Vagina (tissue), 2 donors: Measurements from ENCODE around the gene LSM14A. TPM values are rescaled to one million over a fixed set of nuclear protein-coding genes. Genes with fewer than 3 reads are reported as not detected.
"Not testable (repeated sequence)": the region's sequence is repeated elsewhere in the genome, so short reads cannot be mapped to it uniquely, and the experiment has no call there.

Experiments used
- DNase-seq, 2 donors: peaks; one replicate each; pipeline ENCODE4 v3.0.0-alpha.2; 2017; ENCODE audit errors: extremely low spot score in 2 of 2
- H3K27ac ChIP-seq: fragments of 200-600 bp; sonication (generic); one replicate; pipeline ENCODE4 v1.5.1; 2019
- H3K27me3 ChIP-seq: fragments of 200-600 bp; sonication (generic); one replicate; pipeline ENCODE4 v1.5.1; 2019
- H3K36me3 ChIP-seq, 2 donors: fragments of 200-600 bp; sonication (generic); one replicate each; pipeline ENCODE4 v1.5.1; 2017 to 2019
- H3K4me1 ChIP-seq: fragments of 200-600 bp; sonication (generic); one replicate; pipeline ENCODE4 v1.5.1; 2019
- H3K4me3 ChIP-seq, 2 donors: fragments of 200-600 bp; sonication (generic); 1 replicate in 1 of 2; 2 replicates in 1 of 2; pipeline ENCODE4 v1.5.1; 2016 to 2019
- H3K9me3 ChIP-seq: fragments of 200-600 bp; sonication (generic); one replicate; pipeline ENCODE4 v1.5.1; 2019
- POLR2A ChIP-seq, 2 donors: fragments of 450-650 bp; IDR thresholded peaks; one replicate each; pipeline ENCODE4 v1.6.1; 2017; ENCODE audit warnings: antibody characterized with exemption in 2 of 2, mild to moderate bottlenecking in 2 of 2, moderate library complexity in 2 of 2
- POLR2AphosphoS5 ChIP-seq, 2 donors: sonication (generic); formaldehyde crosslinking; IDR thresholded peaks; one replicate each; pipeline ENCODE4 v1.9.0; 2017; ENCODE audit warnings: antibody characterized with exemption in 2 of 2, mild to moderate bottlenecking in 2 of 2, low read depth in 1 of 2; ENCODE audit not compliant: insufficient read depth in 1 of 2
- intact Hi-C: fragments of 100-400 bp; cut with DNase I; formaldehyde crosslinking; loops from one replicate; pipeline ENCODE4 v1.15.1; 2023
- total RNA-seq: library from RNA; depleted of rRNA; stranded (reverse); fragments of >200 nt; gene quantifications from one replicate; pipeline ENCODE4 v1.2.3, GENCODE V29; 2016
- TF ChIP-seq, protein P1 (sequence below), 3 experiments: fragments of 450-650 bp in 2 of 3; fragments of 200-600 bp in 1 of 3; sonication (generic) in 1 of 3; IDR thresholded peaks; one replicate each; pipeline ENCODE4 v1.5.1; 2017 to 2019; ENCODE audit warnings: antibody characterized with exemption in 3 of 3, mild to moderate bottlenecking in 2 of 3, moderate library complexity in 2 of 3

Gene LSM14A
- total RNA-seq, 1 donor from 2014 or later, result 179 TPM

- TF ChIP-seq POLR2A (IDR thresholded peaks at IDR 0.05) (no peak), POLR2AphosphoS5 (IDR thresholded peaks at IDR 0.05; ENCODE audit: insufficient read depth in 1 of 2, low read depth in 1 of 2) (peak in 1 of 2 donors; percentile 14)
- no peaks in the 10 kb centered on the region for H3K27me3 ChIP-seq
- H3K36me3 ChIP-seq, result no peaks in the 10 kb centered on the region
- peaks cover 36% of the 10 kb centered on the region for H3K4me1 ChIP-seq
- H3K9me3 ChIP-seq, result no peaks in the 10 kb centered on the region
- H3K4me3 ChIP-seq, result no peak overlapping the region
- H3K27ac ChIP-seq, result peak overlapping the region; percentile 59
- intact Hi-C loops, result no loop called here
- no peak for DNase-seq
These were observed 64.0 kb downstream of the LSM14A start for GRCh38 chr19:34236035-34236987.

DNA sequence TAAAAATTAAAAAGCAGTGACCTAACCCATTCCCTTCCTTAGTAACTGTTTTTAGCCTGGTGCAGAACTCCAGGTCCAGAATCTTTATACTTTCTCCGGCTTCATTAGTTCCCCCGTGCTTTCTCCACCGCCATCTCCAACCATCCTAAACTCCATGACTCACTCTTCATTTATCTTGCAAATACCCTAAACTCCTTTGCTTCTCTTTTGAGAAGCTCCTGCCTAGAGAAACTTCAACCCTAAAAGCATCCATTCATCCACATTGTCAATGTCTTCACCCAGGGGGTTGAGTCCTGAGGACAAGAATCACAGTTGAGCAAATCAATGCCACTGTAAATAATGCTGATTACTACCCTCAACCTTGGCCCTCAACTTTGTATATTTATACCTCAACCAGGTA is 65.0 kb downstream of the LSM14A start:
- no peak for DNase-seq
- H3K4me1 ChIP-seq, result peaks cover 28% of the 10 kb centered on the region
- H3K27me3 ChIP-seq, result no peaks in the 10 kb centered on the region
- no peak for TF ChIP-seq POLR2A (IDR thresholded peaks at IDR 0.05)
- TF ChIP-seq, protein P1, sequence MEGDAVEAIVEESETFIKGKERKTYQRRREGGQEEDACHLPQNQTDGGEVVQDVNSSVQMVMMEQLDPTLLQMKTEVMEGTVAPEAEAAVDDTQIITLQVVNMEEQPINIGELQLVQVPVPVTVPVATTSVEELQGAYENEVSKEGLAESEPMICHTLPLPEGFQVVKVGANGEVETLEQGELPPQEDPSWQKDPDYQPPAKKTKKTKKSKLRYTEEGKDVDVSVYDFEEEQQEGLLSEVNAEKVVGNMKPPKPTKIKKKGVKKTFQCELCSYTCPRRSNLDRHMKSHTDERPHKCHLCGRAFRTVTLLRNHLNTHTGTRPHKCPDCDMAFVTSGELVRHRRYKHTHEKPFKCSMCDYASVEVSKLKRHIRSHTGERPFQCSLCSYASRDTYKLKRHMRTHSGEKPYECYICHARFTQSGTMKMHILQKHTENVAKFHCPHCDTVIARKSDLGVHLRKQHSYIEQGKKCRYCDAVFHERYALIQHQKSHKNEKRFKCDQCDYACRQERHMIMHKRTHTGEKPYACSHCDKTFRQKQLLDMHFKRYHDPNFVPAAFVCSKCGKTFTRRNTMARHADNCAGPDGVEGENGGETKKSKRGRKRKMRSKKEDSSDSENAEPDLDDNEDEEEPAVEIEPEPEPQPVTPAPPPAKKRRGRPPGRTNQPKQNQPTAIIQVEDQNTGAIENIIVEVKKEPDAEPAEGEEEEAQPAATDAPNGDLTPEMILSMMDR (IDR thresholded peaks at IDR 0.05), result no peak
- no peak for TF ChIP-seq POLR2AphosphoS5 (IDR thresholded peaks at IDR 0.05; ENCODE audit: insufficient read depth in 1 of 2, low read depth in 1 of 2)
- no peaks in the 10 kb centered on the region for H3K9me3 ChIP-seq
- intact Hi-C loops, result no loop called here
- H3K27ac ChIP-seq, result no peak overlapping the region
- H3K36me3 ChIP-seq, result no peaks in the 10 kb centered on the region
- H3K4me3 ChIP-seq, result no peak overlapping the region

- Histone ChIP-seq H3K27ac (no peak overlapping the region), H3K4me3 (no peak overlapping the region), H3K4me1 (peaks cover 22% of the 10 kb centered on the region), H3K27me3 (no peaks in the 10 kb centered on the region), H3K9me3 (no peaks in the 10 kb centered on the region), H3K36me3 (no peaks in the 10 kb centered on the region)
- DNase-seq, result no peak
- intact Hi-C loops, result no loop called here
- TF ChIP-seq POLR2A (IDR thresholded peaks at IDR 0.05) (no peak), POLR2AphosphoS5 (IDR thresholded peaks at IDR 0.05; ENCODE audit: insufficient read depth in 1 of 2, low read depth in 1 of 2) (no peak)
- TF ChIP-seq, protein P1 (IDR thresholded peaks at IDR 0.05), result no peak
These were observed 65.6 kb downstream of the LSM14A start for GRCh38 chr19:34237939-34238338.

GRCh38 chr19:34241513-34242337 is 69.4 kb downstream of the LSM14A start:
- DNase-seq, result no peak
- H3K9me3 ChIP-seq, result no peaks in the 10 kb centered on the region
- no peak overlapping the region for H3K4me3 ChIP-seq
- no peak for TF ChIP-seq POLR2A (IDR thresholded peaks at IDR 0.05)
- TF ChIP-seq, protein P1 (IDR thresholded peaks at IDR 0.05), result no peak
- no peak for TF ChIP-seq POLR2AphosphoS5 (IDR thresholded peaks at IDR 0.05; ENCODE audit: insufficient read depth in 1 of 2, low read depth in 1 of 2)
- no peak overlapping the region for H3K27ac ChIP-seq
- H3K27me3 ChIP-seq, result no peaks in the 10 kb centered on the region
- H3K4me1 ChIP-seq, result peaks cover under 1% of the 10 kb centered on the region
- intact Hi-C loops, result no loop called here
- H3K36me3 ChIP-seq, result no peaks in the 10 kb centered on the region

GRCh38 chr19:34243138-34243875 is 71.0 kb downstream of the LSM14A start:
- H3K27me3 ChIP-seq, DNase-seq, H3K27ac ChIP-seq, intact Hi-C loops, H3K36me3 ChIP-seq, H3K4me3 ChIP-seq, H3K4me1 ChIP-seq, H3K9me3 ChIP-seq: not testable (repeated sequence)
